NT2/D1 (cell line): ENCODE measurements around the gene OR52B6.

Source experiments
- SUZ12 ChIP-seq: IDR thresholded peaks from 2 replicates; pipeline ENCODE4 v1.6.1; 2011; ENCODE audit not compliant: insufficient read length, insufficient read depth; ENCODE audit errors: extremely low read depth
- YY1 ChIP-seq: IDR thresholded peaks from 2 replicates; pipeline ENCODE4 v1.6.1; 2011; ENCODE audit not compliant: insufficient read length, insufficient read depth
- ZNF274 ChIP-seq: IDR thresholded peaks from 2 replicates; pipeline ENCODE4 v1.6.1; 2011; ENCODE audit warnings: mild to moderate bottlenecking, low read depth, low read length

- TF ChIP-seq ZNF274 (no peak), YY1 (no peak), SUZ12 (no peak)
These were observed 30.1 kb upstream of the OR52B6 start for GRCh38 chr11:5550440-5551095.
